Renal pelvis (tissue), 3 donors: ENCODE measurements around the gene ALX4. TPM values are rescaled to one million over a fixed set of nuclear protein-coding genes. Genes with fewer than 3 reads are reported as not detected.

Source experiments
- polyA plus RNA-seq, 3 donors: library from polyadenylated mRNA; unstranded; fragments of 120-200 nt; gene quantifications; one replicate each; pipeline ENCODE4 v1.2.1, GENCODE V29; 2013; ENCODE audit not compliant: insufficient read length in 3 of 3

Gene ALX4
- polyA plus RNA-seq, 3 donors: 0.13 to 0.34 (median 0.27) TPM

Other genes with a start within 250 kb of the ALX4 start
- gene ACCS, start 243.9 kb downstream of the ALX4 start, polyA plus RNA-seq: 10 to 100 TPM; 39.0 to 55.0 (median 42.0) TPM
- 10 to 100 TPM; 64.7 to 71.0 (median 67.8) TPM for gene EXT2, start 214.5 kb downstream of the ALX4 start, polyA plus RNA-seq